ENCODE measurements around the gene S100A6.
"Not testable (repeated sequence)": the region's sequence is repeated elsewhere in the genome, so short reads cannot be mapped to it uniquely, and the experiment has no call there.

Gene S100A6

GRCh38 chr1:153535242-153536011 is at the start of gene S100A6:
Gene S100A6 (minus strand): TSS chr1:153535991. CDS start chr1:153535339, 652 bp downstream.
- DNase-seq = peak; percentile 50 to 56

GRCh38 chr1:153585006-153585405 is 49.2 kb upstream of the S100A6 start:
- DNase-seq = no peak

GRCh38 chr1:153583976-153584375 is 48.2 kb upstream of the S100A6 start:
- no peak for DNase-seq

- not testable (repeated sequence) for DNase-seq
Observed at GRCh38 chr1:153583514-153583913, 47.7 kb upstream of the S100A6 start.

- not testable (repeated sequence) for DNase-seq
Observed at GRCh38 chr1:153582836-153583235, 47.0 kb upstream of the S100A6 start.

GRCh38 chr1:153578936-153579335 is 43.1 kb upstream of the S100A6 start:
- no peak for DNase-seq

GRCh38 chr1:153578490-153578889 is 42.7 kb upstream of the S100A6 start:
- no peak for DNase-seq

GRCh38 chr1:153577624-153578051 is 41.8 kb upstream of the S100A6 start:
- no peak for DNase-seq

- no peak for DNase-seq
Observed at GRCh38 chr1:153577138-153577537, 41.3 kb upstream of the S100A6 start.

- DNase-seq = not testable (repeated sequence)
Observed at GRCh38 chr1:153575497-153575896, 39.7 kb upstream of the S100A6 start.

- not testable (repeated sequence) for DNase-seq
Observed at GRCh38 chr1:153575081-153575491, 39.3 kb upstream of the S100A6 start.

- DNase-seq = no peak
Observed at GRCh38 chr1:153573351-153573750, 37.6 kb upstream of the S100A6 start.

GRCh38 chr1:153572569-153573015 is 36.8 kb upstream of the S100A6 start:
- DNase-seq = peak; percentile 52 to 69

- no peak for DNase-seq
Observed at GRCh38 chr1:153571706-153572105, 35.9 kb upstream of the S100A6 start.

GRCh38 chr1:153570874-153571273 is 35.1 kb upstream of the S100A6 start:
- no peak for DNase-seq

GRCh38 chr1:153569465-153569864 is 33.7 kb upstream of the S100A6 start:
- no peak for DNase-seq

- DNase-seq = peak; percentile 77 to 82
Observed at GRCh38 chr1:153568367-153569099, 32.7 kb upstream of the S100A6 start.

GRCh38 chr1:153567621-153568366 is 32.0 kb upstream of the S100A6 start:
- no peak for DNase-seq

GRCh38 chr1:153566414-153567371 is 30.9 kb upstream of the S100A6 start:
- peak; percentile 78 to 90 for DNase-seq

GRCh38 chr1:153565529-153566374 is 30.0 kb upstream of the S100A6 start, which contains the start of gene S100A2:
Gene S100A2 (minus strand): TSS chr1:153565844. CDS start chr1:153563877, 1,967 bp downstream.
- DNase-seq = peak; percentile 11 to 73

GRCh38 chr1:153563991-153564390 is 28.2 kb upstream of the S100A6 start:
- DNase-seq = no peak
